ENCODE results near the gene ADAMTS2.
"Not testable (repeated sequence)": the region's sequence is repeated elsewhere in the genome, so short reads cannot be mapped to it uniquely, and the experiment has no call there.

The ADAMTS2 gene

GRCh38 chr5:179294131-179294780 is 51.0 kb downstream of the ADAMTS2 start:
- no peak for DNase-seq

- no peak for DNase-seq
These were observed 52.3 kb downstream of the ADAMTS2 start for GRCh38 chr5:179292681-179293635.

- DNase-seq: no peak
These were observed 53.1 kb downstream of the ADAMTS2 start for GRCh38 chr5:179292202-179292601.

GRCh38 chr5:179290681-179291540 is 54.4 kb downstream of the ADAMTS2 start:
- DNase-seq: no peak

GRCh38 chr5:179289756-179290385 is 55.4 kb downstream of the ADAMTS2 start:
- no peak for DNase-seq

- DNase-seq: no peak
These were observed 56.5 kb downstream of the ADAMTS2 start for GRCh38 chr5:179288809-179289185.

GRCh38 chr5:179288101-179288808 is 57.0 kb downstream of the ADAMTS2 start:
- peak; percentile 15 to 35 for DNase-seq

- DNase-seq: no peak
These were observed 57.6 kb downstream of the ADAMTS2 start for GRCh38 chr5:179287631-179288030.

- DNase-seq: no peak
These were observed 58.2 kb downstream of the ADAMTS2 start for GRCh38 chr5:179287071-179287470.

GRCh38 chr5:179285776-179286162 is 59.5 kb downstream of the ADAMTS2 start:
- not testable (repeated sequence) for DNase-seq

- DNase-seq: no peak
These were observed 60.3 kb downstream of the ADAMTS2 start for GRCh38 chr5:179284751-179285631.

GRCh38 chr5:179283908-179284307 is 61.4 kb downstream of the ADAMTS2 start:
- DNase-seq: not testable (repeated sequence)

- no peak for DNase-seq
These were observed 63.6 kb downstream of the ADAMTS2 start for GRCh38 chr5:179281694-179282093.

- no peak for DNase-seq
These were observed 65.2 kb downstream of the ADAMTS2 start for GRCh38 chr5:179280095-179280490.

GRCh38 chr5:179279347-179280094 is 65.7 kb downstream of the ADAMTS2 start:
- DNase-seq: no peak

GRCh38 chr5:179278546-179278945 is 66.7 kb downstream of the ADAMTS2 start:
- no peak for DNase-seq

GRCh38 chr5:179278119-179278518 is 67.1 kb downstream of the ADAMTS2 start:
- DNase-seq: no peak

GRCh38 chr5:179276838-179277395 is 68.3 kb downstream of the ADAMTS2 start:
- no peak for DNase-seq

- no peak for DNase-seq
These were observed 69.1 kb downstream of the ADAMTS2 start for GRCh38 chr5:179275941-179276837.
